HepG2 (cell line): ENCODE results near the gene VGF. TPM values are rescaled to one million over a fixed set of nuclear protein-coding genes. Genes with fewer than 3 reads are reported as not detected.

Source experiments
- ATAC-seq: fragments of 200-7000 bp; cut with Tn5 transposase; 3 replicates; pipeline ENCODE4 v1.9.1; 2020; ENCODE audit warnings: mild to moderate bottlenecking, moderate library complexity
- BruUV-seq: library from RNA; stranded (reverse); fragments of 400-500 nt; replicated peaks from 2 replicates; lab custom pipeline; 2021; lab: Mats Ljungman, UMichigan
- CTCF ChIA-PET: fragments of 300-600 bp; formaldehyde crosslinking; extraction: SDS; loops from one replicate; lab custom pipeline; 2021; ENCODE audit warnings: low total read pairs, inconsistent platforms, low intra/inter-chr PET ratio; lab: Yijun Ruan, JAX
- POLR2A ChIA-PET: fragments of 350-600 bp; sonication (Branson Sonifier 250); formaldehyde crosslinking; loops from one replicate; lab custom pipeline; 2020; ENCODE audit warnings: antibody characterized with exemption, inconsistent platforms; lab: Yijun Ruan, JAX
- DNase-seq: peaks from one replicate; pipeline ENCODE4 v3.0.0-alpha.2; 2015; ENCODE audit warnings: low spot score
- FAIRE-seq: peaks from 3 replicates; lab custom pipeline; 2011; peaks lifted over from hg19 to GRCh38; lab: Jason Lieb, UNC
- H2AFZ ChIP-seq: one replicate; pipeline ENCODE4 v1.6.1; 2011; ENCODE audit warnings: low read length, inconsistent platforms
- H3K27ac ChIP-seq: fragments of 300-600 bp; 3 replicates; pipeline ENCODE4 v1.8.0; 2011; ENCODE audit warnings: mixed run types, mild to moderate bottlenecking, mixed read lengths, low read length, inconsistent platforms; ENCODE audit not compliant: insufficient read depth; ENCODE audit errors: extremely low read length
- H3K27me3 ChIP-seq, 2 experiments: fragments of 200-600 bp in 1 of 2; 2 replicates in 1 of 2; 3 replicates in 1 of 2; pipeline versions ENCODE4 v1.6.0 to v1.8.0; 2011; ENCODE audit warnings: low read length in 2 of 2, mild to moderate bottlenecking in 2 of 2, moderate library complexity in 2 of 2, inconsistent platforms in 1 of 2; ENCODE audit not compliant: insufficient read depth in 2 of 2, control insufficient read depth in 1 of 2
- H3K36me3 ChIP-seq, 2 experiments: fragments of 200-600 bp in 1 of 2; replicated peaks in 1 of 2; 2 replicates in 1 of 2; 3 replicates in 1 of 2; pipeline versions ENCODE4 v1.5.1 to v1.8.0; 2011; ENCODE audit warnings: low read length in 2 of 2, inconsistent platforms in 1 of 2; ENCODE audit not compliant: insufficient read depth in 2 of 2, control insufficient read depth in 1 of 2
- H3K4me1 ChIP-seq: 2 replicates; pipeline ENCODE4 v1.5.1; 2012; ENCODE audit warnings: low read length, inconsistent platforms; ENCODE audit not compliant: insufficient read depth
- H3K4me2 ChIP-seq: 2 replicates; pipeline ENCODE4 v1.6.0; 2011; ENCODE audit warnings: low read depth, low read length, inconsistent platforms
- H3K4me3 ChIP-seq, 3 experiments: fragments of 200-600 bp in 1 of 3; sonication (generic), shearing (Covaris generic) in 1 of 3; replicated peaks in 1 of 3; 2 replicates each; pipeline ENCODE4 v1.5.1; 2011 to 2016; ENCODE audit warnings: low read length in 3 of 3, inconsistent platforms in 2 of 3, low read depth in 2 of 3, mild to moderate bottlenecking in 2 of 3, control low read depth in 1 of 3, mixed read lengths in 1 of 3; ENCODE audit not compliant: insufficient read depth in 1 of 3
- H3K79me2 ChIP-seq: one replicate; pipeline ENCODE4 v1.6.1; 2011; ENCODE audit warnings: low read length, inconsistent platforms; ENCODE audit not compliant: insufficient read depth
- H3K9ac ChIP-seq: 2 replicates; pipeline ENCODE4 v1.6.0; 2011; ENCODE audit warnings: mild to moderate bottlenecking, low read depth, low read length, inconsistent platforms; ENCODE audit not compliant: insufficient read depth
- H3K9me3 ChIP-seq: 2 replicates; pipeline ENCODE4 v1.5.1; 2012; ENCODE audit warnings: mild to moderate bottlenecking, low read length
- H4K20me1 ChIP-seq: 2 replicates; pipeline ENCODE4 v1.6.0; 2011; ENCODE audit warnings: inconsistent platforms, mild to moderate bottlenecking, low read length, moderate library complexity; ENCODE audit not compliant: insufficient read depth
- AGO1 ChIP-seq: fragments of 200-400 bp; formaldehyde crosslinking; IDR thresholded peaks from 2 replicates; pipeline ENCODE4 v1.6.1; 2017; ENCODE audit warnings: mild to moderate bottlenecking, low read depth, low read length, moderate library complexity; ENCODE audit not compliant: poor library complexity, severe bottlenecking
- GLI4 ChIP-seq: sonication (generic); formaldehyde crosslinking; IDR thresholded peaks from 2 replicates; pipeline ENCODE4 v1.5.1; 2020; ENCODE audit warnings: missing genetic modification reagents, mild to moderate bottlenecking, moderate library complexity, borderline replicate concordance
- HOXA9 ChIP-seq: sonication (generic); formaldehyde crosslinking; IDR thresholded peaks from 2 replicates; pipeline ENCODE4 v1.8.1; 2022; ENCODE audit warnings: missing genetic modification reagents, mild to moderate bottlenecking, moderate library complexity, borderline replicate concordance
- KDM3A ChIP-seq: IDR thresholded peaks from 2 replicates; pipeline ENCODE4 v1.6.1; 2018; ENCODE audit warnings: low read depth, missing compliant biosample characterization
- MIER2 ChIP-seq: IDR thresholded peaks from 2 replicates; pipeline ENCODE4 v1.6.1; 2016; ENCODE audit warnings: missing biosample characterization, missing genetic modification reagents
- MXD4 ChIP-seq: IDR thresholded peaks from 2 replicates; pipeline ENCODE4 v1.6.1; 2016; ENCODE audit warnings: mild to moderate bottlenecking, missing biosample characterization, missing genetic modification reagents
- PAF1 ChIP-seq: IDR thresholded peaks from 2 replicates; pipeline ENCODE4 v1.6.1; 2016; ENCODE audit warnings: missing genetic modification reagents, missing compliant biosample characterization
- RXRB ChIP-seq: IDR thresholded peaks from 2 replicates; pipeline ENCODE4 v1.6.1; 2016; ENCODE audit warnings: borderline replicate concordance, missing genetic modification reagents, missing compliant biosample characterization
- SMARCE1 ChIP-seq: fragments of 450-650 bp; IDR thresholded peaks from 2 replicates; pipeline ENCODE4 v1.6.1; 2017; ENCODE audit warnings: borderline replicate concordance
- ZBTB1 ChIP-seq: sonication (generic); formaldehyde crosslinking; IDR thresholded peaks from 2 replicates; pipeline ENCODE4 v1.4.0; 2020; ENCODE audit warnings: missing genetic modification reagents, borderline replicate concordance
- ZBTB38 ChIP-seq: sonication (generic); formaldehyde crosslinking; IDR thresholded peaks from 2 replicates; pipeline ENCODE4 v1.5.1; 2020; ENCODE audit warnings: mild to moderate bottlenecking, missing genetic modification reagents
- ZMAT3 ChIP-seq: sonication (generic); formaldehyde crosslinking; conservative IDR thresholded peaks from 2 replicates; pipeline ENCODE4 v1.7.0; 2021; ENCODE audit warnings: missing genetic modification reagents
- ZNF350 ChIP-seq: sonication (generic); formaldehyde crosslinking; IDR thresholded peaks from 2 replicates; pipeline ENCODE4 v1.4.0; 2020; ENCODE audit warnings: mild to moderate bottlenecking, low read depth, missing genetic modification reagents, borderline replicate concordance
- ZNF749 ChIP-seq: sonication (generic); formaldehyde crosslinking; IDR thresholded peaks from 2 replicates; pipeline ENCODE4 v1.8.0; 2022; ENCODE audit warnings: mild to moderate bottlenecking, missing genetic modification reagents, moderate library complexity, borderline replicate concordance
- ZNF766 ChIP-seq: sonication (generic); formaldehyde crosslinking; IDR thresholded peaks from 2 replicates; pipeline ENCODE4 v1.5.0; 2020; ENCODE audit warnings: missing genetic modification reagents, borderline replicate concordance
- ZNF891 ChIP-seq: sonication (generic); formaldehyde crosslinking; IDR thresholded peaks from 2 replicates; pipeline ENCODE4 v1.5.0; 2020; ENCODE audit warnings: mild to moderate bottlenecking, missing genetic modification reagents
- ZSCAN9 ChIP-seq: IDR thresholded peaks from 2 replicates; pipeline ENCODE4 v1.6.1; 2016; ENCODE audit warnings: borderline replicate concordance
- WGBS: methylation state at CpG from one replicate; pipeline ENCODE4 v1.1.6; 2017; ENCODE audit warnings: low lambda C conversion rate; 5-methylcytosine and 5-hydroxymethylcytosine counted together
- in situ Hi-C: cut with HindIII; loops from 2 replicates; pipeline ENCODE4 v1.10.0; 2017; ENCODE audit warnings: low pct_unique_long_range_greater_than_20kb; ENCODE audit not compliant: extremely low pct_ligation_motif_present
- intact Hi-C: fragments of 100-400 bp; cut with micrococcal nuclease; formaldehyde crosslinking; loops from one replicate; pipeline ENCODE4 v1.10.0; 2022; ENCODE audit not compliant: unreplicated experiment
- polyA plus RNA-seq, 8 experiments: library from polyadenylated mRNA; depleted of rRNA in 3 of 8; stranded (reverse) in 7 of 8; unstranded in 1 of 8; fragments of >200 nt; fragmentation: Illumina TruSeq in 4 of 8; extraction: Trizol in 4 of 8; gene quantifications; 2 replicates each; pipeline versions ENCODE4 v1.2.1 to v1.2.3, GENCODE V29; 2011 to 2016; ENCODE audit warnings: low read depth in 4 of 8, missing spikeins in 1 of 8, mixed read lengths in 1 of 8; ENCODE audit not compliant: insufficient read depth in 1 of 8
- total RNA-seq, 5 experiments: library from RNA; depleted of rRNA; stranded (reverse); fragments of >200 nt; fragmentation: Illumina TruSeq; extraction: Trizol; gene quantifications; 2 replicates each; pipeline ENCODE4 v1.2.3, GENCODE V29; 2016; ENCODE audit warnings: low read depth in 1 of 5
- TF ChIP-seq, protein P1 (sequence below), 2 experiments: sonication (generic) in 1 of 2; formaldehyde crosslinking in 1 of 2; IDR thresholded peaks; 2 replicates each; pipeline versions ENCODE4 v1.5.1 to v1.6.1; 2011 to 2020; ENCODE audit warnings: borderline replicate concordance in 1 of 2, low read depth in 1 of 2, low read length in 1 of 2, mild to moderate bottlenecking in 1 of 2, missing genetic modification reagents in 1 of 2, moderate library complexity in 1 of 2

VGF gene
- total and polyA plus RNA-seq, 2 of the 13 experiments (the other 11 are each of a cell fraction or from before 2014, with no cell fraction given) = 0.12 to 0.46 TPM

DNA sequence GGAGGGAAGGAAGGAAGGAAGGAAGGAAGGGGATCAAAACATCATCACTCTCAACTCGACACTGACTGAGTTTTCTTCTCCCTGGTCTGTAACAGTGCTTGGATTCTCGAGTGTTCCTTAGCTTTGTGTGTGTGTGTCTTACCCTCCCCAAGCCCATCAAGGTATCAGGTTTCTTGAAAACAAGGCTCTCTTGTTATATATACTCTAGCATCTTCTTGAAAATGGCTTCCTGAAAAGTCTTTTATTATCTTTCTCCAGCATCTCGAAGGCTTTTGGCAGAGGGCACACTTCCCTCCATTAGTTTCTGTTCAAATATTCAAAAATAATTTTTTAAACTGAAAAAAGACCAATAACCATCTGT is 25.1 kb downstream of the VGF start (continued):
- TF ChIP-seq ZBTB1 (CRISPR knock-in tag) (no peak), GLI4 (no peak), RXRB (CRISPR knock-in tag) (no peak), ZNF891 (CRISPR knock-in tag) (no peak), AGO1 (no peak), ZNF350 (CRISPR knock-in tag) (no peak)
- TF ChIP-seq, all 625 proteins: peak for 0

DNA sequence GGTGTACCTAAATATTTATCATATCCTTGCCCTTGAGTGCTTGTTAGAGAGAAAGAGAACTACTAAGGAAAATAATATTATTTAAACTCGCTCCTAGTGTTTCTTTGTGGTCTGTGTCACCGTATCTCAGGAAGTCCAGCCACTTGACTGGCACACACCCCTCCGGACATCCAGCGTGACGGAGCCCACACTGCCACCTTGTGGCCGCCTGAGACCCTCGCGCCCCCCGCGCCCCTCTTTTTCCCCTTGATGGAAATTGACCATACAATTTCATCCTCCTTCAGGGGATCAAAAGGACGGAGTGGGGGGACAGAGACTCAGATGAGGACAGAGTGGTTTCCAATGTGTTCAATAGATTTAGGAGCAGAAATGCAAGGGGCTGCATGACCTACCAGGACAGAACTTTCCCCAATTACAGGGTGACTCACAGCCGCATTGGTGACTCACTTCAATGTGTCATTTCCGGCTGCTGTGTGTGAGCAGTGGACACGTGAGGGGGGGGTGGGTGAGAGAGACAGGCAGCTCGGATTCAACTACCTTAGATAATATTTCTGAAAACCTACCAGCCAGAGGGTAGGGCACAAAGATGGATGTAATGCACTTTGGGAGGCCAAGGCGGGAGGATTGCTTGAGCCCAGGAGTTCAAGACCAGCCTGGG is 27.0 kb downstream of the VGF start:
- H3K27me3 ChIP-seq = no peaks in the 10 kb centered on the region
- ChIA-PET CTCF (interaction anchor here (0.6 to 3.0 kb wide), 6 partner anchors 12 to 231 kb away, joined by 3 to 40 read pairs (median 4); partner anchors contain the start of genes SERPINE1 and TRIM56), POLR2A (interaction anchor here (0.5 to 3.8 kb wide), 9 partner anchors 9 to 465 kb away, joined by 3 to 33 read pairs (median 3); partner anchors contain the start of genes GNB2 and SERPINE1)
- peak overlapping the region; percentile 32; the same call in 1 of the 2 replicates for H3K4me2 ChIP-seq
- H4K20me1 ChIP-seq = peaks cover 38% of the 10 kb centered on the region; the same call in 1 of the 2 replicates
- no TSS peak for BruUV-seq
- no peak overlapping the region for H3K9ac ChIP-seq
- intact Hi-C loops = loop anchor here (1.0 kb wide), 1 partner anchor 43 kb away; no protein-coding TSS in a partner anchor
- no peak overlapping the region for H2AFZ ChIP-seq
- peak; percentile 81 for ATAC-seq
- DNase-seq = peak; percentile 90
- H3K79me2 ChIP-seq = no peaks in the 10 kb centered on the region
- in situ Hi-C loops = loop anchor here (5.0 kb wide), 1 partner anchor 41 kb away; no protein-coding TSS in a partner anchor
- no peak overlapping the region; a peak in 1 of 6 replicates for H3K4me3 ChIP-seq
- WGBS = 11% methylated on average over 10 of the region's 16 CpGs
- FAIRE-seq = peak; percentile 75
- peak overlapping the region; percentile 27 for H3K27ac ChIP-seq
- H3K9me3 ChIP-seq = no peaks in the 10 kb centered on the region
- H3K4me1 ChIP-seq = peaks cover 26% of the 10 kb centered on the region
- H3K36me3 ChIP-seq = peaks cover 13 to 36% of the 10 kb centered on the region in 2 experiments
- TF ChIP-seq ZNF766 = no peak
- TF ChIP-seq MIER2 (CRISPR knock-in tag) = no peak
- TF ChIP-seq SMARCE1 = no peak
- no peak for TF ChIP-seq ZNF749 (CRISPR knock-in tag)
- peak; percentile 55; the same call in 1 of the 2 replicates for TF ChIP-seq RXRB (CRISPR knock-in tag)
- TF ChIP-seq ZSCAN9 = no peak; the same call in 1 of the 2 replicates
- TF ChIP-seq ZBTB38 (CRISPR knock-in tag) = peak; percentile 56; the same call in 1 of the 2 replicates
- TF ChIP-seq MXD4 (CRISPR knock-in tag) = no peak
- 0 out of 2 replicates have a peak, but pooled peaks have one; percentile 46 for TF ChIP-seq KDM3A (CRISPR knock-in tag)
- no peak for TF ChIP-seq HOXA9
- no peak for TF ChIP-seq ZMAT3
- TF ChIP-seq, protein P1, sequence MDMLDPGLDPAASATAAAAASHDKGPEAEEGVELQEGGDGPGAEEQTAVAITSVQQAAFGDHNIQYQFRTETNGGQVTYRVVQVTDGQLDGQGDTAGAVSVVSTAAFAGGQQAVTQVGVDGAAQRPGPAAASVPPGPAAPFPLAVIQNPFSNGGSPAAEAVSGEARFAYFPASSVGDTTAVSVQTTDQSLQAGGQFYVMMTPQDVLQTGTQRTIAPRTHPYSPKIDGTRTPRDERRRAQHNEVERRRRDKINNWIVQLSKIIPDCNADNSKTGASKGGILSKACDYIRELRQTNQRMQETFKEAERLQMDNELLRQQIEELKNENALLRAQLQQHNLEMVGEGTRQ (IDR thresholded peaks at IDR 0.05; ENCODE audit: low read depth, low read length) = peak; percentile 77
- TF ChIP-seq, protein P1 (CRISPR knock-in tag; IDR thresholded peaks at IDR 0.05; ENCODE audit: borderline replicate concordance) = peak; percentile 62; the same call in 1 of the 2 replicates
- TF ChIP-seq PAF1 (CRISPR knock-in tag) = peak; percentile 96
